GM19193 (cell line): ENCODE data around the gene TSPAN15.

ENCODE experiments used
- POLR2A ChIP-seq: IDR thresholded peaks from 4 replicates; pipeline ENCODE4 v1.6.1; 2011; ENCODE audit not compliant: insufficient read depth, insufficient read length; ENCODE audit errors: extremely low read depth

TSPAN15 gene

DNA sequence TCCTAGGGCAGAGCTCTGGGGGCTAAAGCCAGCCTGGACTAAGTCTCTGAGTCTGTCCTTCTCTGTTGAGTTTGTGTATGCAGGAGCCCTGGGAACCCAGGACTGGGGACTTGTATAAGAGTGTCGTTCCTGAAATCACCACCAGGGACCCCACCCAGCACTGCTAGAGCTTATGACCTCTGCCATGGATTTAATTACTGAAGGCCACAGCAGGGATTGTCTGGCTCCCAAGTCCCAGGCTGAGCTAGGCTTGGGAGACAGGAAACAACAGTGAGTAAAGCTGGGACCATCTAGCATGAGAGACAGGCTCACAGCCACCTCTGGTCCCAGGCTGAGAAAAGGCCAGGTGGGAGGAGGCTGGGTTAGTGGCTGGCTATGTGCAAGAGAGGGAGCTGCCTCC lies 1.4 kb upstream of the TSPAN15 start:
- TF ChIP-seq POLR2A: no peak

GRCh38 chr10:69451784-69452251 lies 553 bp downstream of the TSPAN15 start:
- no peak for TF ChIP-seq POLR2A

DNA sequence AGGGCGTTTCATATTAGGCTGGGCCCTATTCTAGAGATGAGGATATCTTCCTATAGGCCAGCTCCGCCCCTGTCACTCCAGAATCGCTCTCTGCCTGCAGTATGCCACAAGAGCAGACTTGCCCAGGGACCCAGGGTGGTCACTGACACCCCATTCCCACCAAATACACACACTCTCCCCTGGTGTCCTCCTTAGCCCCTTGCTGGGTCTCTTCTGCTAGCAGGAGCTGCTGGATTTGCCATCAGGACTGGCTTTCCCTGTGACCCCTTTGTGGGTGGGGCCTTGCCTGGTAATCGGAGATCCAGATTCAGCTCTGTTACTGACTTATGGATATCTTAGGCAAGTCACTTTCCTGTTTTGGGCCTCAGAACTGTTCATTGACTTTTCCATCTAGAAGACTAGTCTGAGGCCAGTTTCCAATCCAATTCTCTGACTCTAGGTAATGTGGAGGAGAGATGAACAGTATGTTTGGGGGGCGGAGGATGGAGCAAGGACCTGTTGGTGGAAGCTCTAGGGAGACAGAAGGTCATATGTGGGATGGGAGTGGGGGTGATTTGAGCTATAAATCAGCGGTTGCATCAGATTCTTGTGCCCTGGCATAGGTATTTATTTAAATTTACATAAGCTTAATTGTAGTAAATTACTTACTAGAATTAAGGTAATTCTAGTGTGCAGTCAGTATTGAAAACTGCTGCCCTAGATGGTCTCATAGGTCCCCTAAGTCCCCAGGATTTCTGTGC lies 1.6 kb downstream of the TSPAN15 start:
- no peak for TF ChIP-seq POLR2A

DNA sequence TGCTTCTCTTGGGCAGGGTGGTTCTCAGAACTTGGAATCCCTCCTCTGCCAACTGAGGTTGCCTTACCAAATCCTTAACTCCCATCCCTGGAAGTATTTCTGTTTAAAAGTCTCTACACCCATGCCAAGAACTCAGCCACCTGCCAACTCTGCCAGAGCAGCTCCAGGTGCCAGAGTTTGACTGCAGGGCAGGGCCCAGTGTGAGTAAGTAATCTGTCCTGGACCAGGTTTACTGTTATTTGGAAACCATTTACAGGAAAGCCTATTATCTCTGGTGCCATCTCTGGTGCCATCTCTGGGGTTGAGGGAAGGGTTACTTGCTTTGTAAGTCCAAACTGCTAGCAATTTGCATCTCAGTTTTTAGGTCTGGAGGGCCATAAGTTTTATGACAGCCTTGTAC lies 2.5 kb downstream of the TSPAN15 start:
- no peak for TF ChIP-seq POLR2A

DNA sequence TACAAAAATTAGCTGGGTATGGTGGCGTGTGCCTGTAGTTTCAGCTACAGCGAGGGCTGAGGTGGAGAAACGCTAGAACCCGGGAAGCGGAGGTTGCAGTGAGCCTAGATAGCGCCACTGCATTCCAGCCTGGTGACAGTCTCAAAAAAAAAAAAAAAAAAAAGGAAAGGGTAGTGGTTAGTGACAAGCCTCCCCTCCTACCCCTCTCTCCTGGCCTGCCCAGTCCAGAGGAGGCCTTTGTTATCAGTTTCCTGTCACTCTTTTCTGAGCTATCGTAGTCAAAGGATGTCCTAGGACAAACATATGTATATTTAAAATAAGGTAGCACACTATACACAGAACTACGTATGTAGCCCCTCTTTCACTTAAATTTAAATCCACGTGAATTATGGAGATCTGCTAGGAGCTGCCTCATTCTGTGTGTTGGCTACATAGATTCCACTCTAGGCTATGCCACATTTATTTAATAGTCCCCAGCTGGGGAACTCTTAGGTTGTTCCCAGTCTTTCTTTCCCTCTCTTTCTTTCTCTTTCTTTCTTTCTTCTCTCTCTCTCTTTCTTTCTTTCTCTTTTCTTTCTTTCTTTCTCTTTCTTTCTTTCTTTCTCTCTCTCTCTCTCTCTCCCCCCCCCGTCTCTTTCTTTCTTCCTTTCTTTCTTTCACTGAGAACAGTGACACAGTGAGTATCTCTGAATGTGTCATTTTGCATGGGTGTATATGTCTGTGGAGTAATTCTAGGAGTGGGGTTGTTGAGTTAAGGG lies 3.9 kb downstream of the TSPAN15 start:
- TF ChIP-seq POLR2A: no peak

GRCh38 chr10:69456880-69457693 lies 5.8 kb downstream of the TSPAN15 start:
- no peak for TF ChIP-seq POLR2A

DNA sequence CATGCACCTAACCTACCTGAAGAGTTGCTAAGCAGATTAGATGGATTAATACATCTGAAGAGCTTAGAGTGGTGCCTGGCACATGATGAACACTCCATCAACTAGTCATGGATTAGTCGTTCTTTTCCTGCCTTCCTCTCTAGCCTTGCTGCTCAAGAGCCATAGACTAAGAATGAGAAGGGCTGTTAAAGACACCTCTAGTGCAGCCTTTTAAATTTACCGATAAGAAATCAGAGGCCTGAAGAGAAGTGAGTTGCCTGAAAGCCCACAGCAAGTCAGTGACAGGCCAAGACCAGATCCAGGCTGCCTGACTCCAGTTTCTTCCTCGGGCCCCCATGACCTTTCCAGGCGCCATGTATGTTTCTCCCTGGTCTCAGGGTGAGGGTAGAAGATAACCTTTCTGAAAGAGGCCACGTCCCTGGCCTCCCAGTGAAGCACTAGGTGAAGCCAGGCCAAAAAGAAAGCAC lies 6.5 kb downstream of the TSPAN15 start:
- no peak for TF ChIP-seq POLR2A

DNA sequence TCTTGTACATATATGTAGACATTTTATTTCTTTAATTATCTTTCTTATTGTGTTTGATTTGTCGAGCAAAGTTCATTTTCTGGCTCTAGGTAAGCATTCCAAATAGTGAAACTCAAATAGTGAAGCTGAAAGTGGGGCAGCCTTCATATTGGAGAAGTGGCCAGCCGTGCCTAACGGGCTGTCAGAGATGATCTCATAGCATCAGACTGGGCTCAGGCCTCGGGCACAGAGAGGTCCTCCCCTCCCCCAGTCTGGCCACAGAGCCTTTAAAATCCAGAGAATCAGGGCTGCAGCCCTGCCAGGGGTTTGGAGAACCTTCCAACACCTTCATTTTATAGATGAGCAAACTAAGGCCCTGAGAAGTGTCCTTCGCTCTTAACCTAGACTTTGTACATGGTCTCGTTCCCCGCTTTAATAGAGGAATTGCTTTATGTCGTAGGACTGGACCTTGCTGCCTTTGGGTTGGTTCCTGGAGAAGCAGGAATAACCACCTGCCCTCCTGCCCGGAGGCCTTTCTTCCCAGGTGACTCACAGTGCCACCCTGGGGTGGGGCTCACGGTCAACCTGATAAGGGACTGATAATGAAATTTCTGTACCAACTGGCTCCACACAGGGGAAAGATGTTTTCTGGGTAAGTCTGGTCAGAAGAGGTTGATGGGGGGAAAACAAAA lies 7.3 kb downstream of the TSPAN15 start:
- no peak for TF ChIP-seq POLR2A

DNA sequence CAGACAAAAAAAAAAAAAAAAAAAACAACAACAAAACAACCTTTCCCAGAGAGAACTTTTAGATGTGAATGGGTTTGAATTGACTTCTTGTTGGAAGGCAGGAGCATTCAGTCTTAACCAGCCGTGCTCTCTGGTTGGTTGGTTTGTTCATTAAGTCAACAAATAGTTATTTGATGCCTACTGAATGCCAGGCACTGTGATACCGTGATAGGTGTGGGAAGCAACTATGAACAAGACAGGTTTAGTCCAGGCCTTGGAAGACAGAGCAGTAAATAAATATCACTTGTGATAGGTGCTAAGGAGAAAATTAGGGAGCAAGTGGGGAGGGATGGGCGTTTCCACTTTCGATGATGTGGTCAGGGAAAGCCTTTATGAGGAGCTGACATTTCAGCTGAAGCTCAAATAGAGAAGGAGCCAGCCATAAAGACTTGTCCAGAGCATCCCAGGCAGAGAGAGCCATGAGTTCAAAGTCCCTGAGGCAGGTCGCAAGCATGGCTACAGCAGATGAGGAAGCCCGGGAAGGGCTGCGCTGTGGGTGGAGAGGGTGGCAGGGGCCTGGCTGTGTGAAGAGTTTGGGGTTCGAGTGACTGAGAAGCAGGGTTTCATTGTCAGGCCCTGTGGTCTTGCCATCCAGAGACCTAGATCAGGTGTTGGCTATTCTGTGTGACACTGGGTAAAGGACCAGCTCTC lies 8.0 kb downstream of the TSPAN15 start:
- TF ChIP-seq POLR2A: no peak

GRCh38 chr10:69459893-69460575 lies 8.8 kb downstream of the TSPAN15 start:
- no peak for TF ChIP-seq POLR2A

GRCh38 chr10:69460576-69461242 lies 9.4 kb downstream of the TSPAN15 start:
- TF ChIP-seq POLR2A: no peak

GRCh38 chr10:69461243-69462025 lies 10.2 kb downstream of the TSPAN15 start:
- TF ChIP-seq POLR2A: no peak
